Caki2 (cell line): ENCODE results near the gene SMNDC1. TPM values are rescaled to one million over a fixed set of nuclear protein-coding genes. Genes with fewer than 3 reads are reported as not detected.

Source experiments
- total RNA-seq: library from RNA; depleted of rRNA; stranded (reverse); fragments of >200 nt; shearing (Covaris generic); gene quantifications from 2 replicates; pipeline ENCODE4 v1.2.3, GENCODE V29; 2014; ENCODE audit warnings: low replicate concordance; rRNA removed

Gene SMNDC1
- total RNA-seq, 1 experiment from 2014 or later, result 7.5 TPM

Other genes starting within 250 kb of the SMNDC1 start
- gene MXI1, start 97.3 kb downstream of the SMNDC1 start, total RNA-seq, result 20.6 and 31.8 TPM in 2 replicates
- gene DUSP5, start 193.0 kb upstream of the SMNDC1 start, total RNA-seq, result 24.0 and 29.1 TPM in 2 replicates